ENCODE measurements around the gene CXCR4.
"Not testable (repeated sequence)": the region's sequence is repeated elsewhere in the genome, so short reads cannot be mapped to it uniquely, and the experiment has no call there.

The CXCR4 gene

DNA sequence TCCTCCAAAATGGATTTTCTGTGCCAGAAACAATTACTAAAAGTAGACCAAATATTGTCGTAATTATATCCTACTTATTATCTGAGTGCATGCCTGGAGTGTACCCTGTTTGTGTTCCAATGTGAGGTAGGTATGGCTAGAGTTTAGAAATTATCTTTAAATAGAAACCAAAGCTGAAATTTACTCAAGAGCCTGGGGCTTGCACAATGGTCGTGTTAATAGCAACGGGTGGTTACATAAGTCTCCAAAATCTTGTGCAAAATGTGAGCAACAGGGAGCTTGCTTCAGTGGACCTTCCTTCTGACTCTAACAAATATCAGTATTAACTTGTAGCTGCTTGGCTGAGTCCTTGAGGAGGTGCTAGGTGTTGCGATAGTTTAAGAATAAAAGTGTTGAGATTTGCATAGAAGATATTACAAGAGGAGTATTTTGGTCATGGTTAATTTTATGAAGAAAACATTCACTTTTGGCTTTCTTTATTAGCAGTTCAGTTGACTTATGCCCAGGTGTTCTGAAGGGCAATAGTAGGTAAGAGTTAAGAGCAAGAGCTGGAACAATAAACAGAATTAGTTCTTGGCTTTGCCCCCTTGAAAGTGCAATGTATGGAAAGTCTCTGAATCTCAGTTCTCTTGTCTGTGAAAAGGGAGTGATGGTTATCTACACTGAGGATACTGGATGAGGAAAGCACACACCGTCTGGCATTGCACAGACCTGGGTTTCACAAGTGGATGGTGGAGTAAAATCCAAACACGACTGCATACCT is 4.6 kb downstream of the CXCR4 start:
- DNase-seq, result no peak

DNA sequence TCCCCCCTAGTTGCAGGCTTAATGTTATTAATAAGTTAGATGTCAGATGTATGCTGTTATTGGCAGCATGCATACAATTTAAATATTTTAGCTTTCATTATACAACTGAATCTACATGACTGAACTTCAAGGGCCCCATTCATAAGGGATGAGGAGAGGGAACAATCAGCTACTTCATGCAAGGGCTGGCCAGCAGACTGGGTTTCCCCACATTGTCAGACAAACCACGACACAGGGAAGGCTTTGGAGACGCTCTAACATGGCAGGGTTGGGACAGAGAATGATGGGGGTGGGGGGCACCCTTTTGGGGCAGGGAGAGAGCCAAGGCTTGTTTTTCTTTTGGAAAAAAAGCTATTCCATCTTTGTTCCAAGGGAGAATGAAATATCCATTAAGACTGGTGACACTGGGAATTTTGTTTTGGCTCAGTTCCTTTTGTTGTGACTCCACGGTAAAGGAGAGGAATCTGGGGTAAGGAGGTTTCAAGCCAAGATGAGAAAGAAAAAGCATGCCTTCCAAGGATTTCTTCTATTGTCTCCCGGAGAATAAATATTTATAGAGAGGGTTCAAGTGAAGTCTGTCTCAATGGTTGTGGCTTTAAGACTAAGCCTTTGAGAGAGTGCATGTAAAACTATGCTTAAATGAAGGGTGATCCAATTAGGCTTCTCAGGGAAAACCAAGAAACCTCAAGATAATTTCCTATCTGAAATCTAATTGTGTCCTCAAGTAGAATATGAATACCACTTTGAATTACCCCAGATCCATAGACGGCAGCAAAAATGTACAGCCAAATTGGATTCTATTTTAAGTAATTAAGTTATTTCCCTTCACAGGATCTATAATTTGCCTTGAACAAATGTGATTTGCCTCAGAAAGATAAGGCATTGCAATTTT is 5.4 kb downstream of the CXCR4 start:
- DNase-seq, result no peak

DNA sequence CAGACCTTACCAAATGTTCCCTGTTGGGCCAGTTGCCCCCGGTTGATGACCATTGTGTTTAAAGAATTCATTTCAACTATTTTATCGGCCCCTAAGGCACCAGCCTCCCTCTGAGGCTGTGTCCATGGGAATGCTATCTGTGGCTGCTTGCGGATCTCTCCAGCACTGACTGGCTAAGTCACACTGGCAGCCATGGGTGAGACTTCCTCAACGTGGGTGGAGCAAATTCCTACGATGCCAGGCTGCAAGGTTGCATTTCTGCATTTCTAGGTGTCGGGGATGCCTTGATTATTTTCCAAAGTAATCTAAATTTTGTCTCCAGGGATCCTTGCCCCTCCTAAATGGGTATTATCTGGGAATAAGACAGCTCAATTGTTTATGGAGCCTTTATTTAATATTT is 6.2 kb downstream of the CXCR4 start:
- no peak for DNase-seq

DNA sequence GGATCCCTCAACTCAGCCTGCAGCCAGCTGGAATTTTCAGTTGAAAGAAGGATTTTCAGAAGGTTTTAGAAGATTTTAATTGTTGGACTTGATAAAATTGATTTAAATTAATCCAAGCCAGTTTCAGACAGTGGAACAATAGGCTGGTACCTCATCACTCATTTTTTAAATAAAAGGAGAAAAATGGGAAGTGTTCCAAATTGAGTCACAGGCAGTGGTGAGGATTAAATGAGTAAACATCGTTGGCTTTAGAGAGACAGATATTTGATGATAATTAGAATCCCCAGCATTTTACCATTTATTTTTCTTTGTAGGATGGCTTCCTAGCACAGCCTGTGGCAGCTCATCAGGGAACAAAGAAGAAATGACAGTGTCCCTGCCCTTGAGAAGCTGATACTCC is 7.4 kb downstream of the CXCR4 start:
- DNase-seq, result no peak

DNA sequence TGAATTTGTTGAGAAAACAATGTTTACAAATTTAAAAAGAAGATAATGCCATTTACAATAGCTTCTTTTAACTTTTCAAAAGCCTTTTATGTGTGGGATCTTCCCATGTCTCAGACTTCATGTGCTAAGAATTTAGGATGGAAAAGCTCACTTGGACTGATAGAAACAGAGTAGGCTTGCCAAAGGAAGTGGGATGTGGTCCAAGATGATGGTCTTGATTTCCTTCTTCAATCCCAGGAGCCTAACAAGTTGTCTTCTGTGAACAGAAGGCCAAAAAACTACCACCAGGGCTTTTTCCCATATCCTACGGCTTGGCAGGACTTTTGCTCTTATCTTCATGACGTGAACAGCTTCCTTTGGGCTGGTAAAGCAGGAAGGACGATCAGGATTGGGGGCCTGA is 9.5 kb downstream of the CXCR4 start:
- no peak for DNase-seq

DNA sequence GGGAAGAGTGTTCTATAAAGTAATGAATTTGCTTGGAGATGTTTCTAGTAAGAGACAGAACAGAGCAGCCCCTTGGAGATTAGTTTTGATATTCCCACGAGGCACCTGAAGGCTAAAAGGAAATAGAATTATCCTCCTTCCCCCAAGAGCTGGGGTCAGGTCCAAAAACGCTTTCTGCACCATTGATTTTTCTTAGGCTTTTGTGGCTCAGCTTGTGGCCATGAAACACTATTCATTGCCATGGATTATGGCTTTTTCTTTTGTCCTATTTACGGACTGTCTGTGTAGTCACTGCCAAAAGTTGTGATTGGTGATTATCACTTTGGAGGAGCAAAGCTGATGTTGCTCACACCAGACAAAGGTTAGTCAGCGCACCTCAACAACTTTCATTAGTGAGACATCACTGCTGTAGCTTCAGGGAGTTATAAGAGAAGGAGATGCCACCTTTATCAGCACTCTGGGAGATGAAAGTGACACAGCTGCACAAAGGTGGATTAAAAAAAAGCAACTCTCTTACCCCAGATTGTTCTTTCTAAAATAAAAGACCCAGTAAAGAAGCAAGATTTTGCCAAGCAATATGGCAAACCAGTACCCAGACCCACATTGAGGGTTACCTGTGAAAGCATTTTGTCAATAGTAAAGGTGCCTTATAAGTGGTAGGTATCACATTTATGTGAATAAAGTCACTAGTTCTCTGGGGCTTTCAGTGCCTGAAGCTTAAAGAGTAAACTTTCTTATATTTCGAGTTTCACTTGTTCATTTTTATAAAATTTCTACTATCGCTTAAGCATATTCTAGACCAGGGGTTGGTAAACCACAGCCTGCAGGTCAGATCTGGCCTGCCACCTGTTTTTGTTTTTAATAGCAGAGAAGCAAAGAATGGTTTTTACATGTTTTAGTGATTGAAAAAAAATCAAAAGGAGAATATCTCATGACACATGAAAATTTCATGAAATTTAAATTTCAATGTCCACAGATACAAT is 10.6 kb downstream of the CXCR4 start:
- no peak for DNase-seq

DNA sequence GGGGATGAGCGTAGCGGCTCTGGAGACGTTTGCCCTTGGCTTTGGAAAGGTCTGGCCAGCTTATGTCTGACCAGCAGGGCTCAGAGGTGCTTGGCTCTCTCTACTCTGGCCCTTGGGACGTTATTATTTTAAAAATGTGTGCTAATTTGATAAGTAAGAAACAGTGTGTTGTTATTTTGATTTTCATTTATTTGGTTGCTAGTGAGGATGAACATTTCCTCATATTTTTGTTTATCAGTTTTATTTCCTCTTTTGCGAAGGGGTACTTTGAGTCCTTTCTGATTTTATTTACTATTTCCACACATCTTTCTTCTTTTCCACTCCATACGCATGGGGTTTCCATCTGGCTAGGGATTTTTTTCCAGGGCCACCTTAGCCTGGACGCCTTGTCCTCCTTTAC is 11.4 kb downstream of the CXCR4 start:
- DNase-seq, result no peak

DNA sequence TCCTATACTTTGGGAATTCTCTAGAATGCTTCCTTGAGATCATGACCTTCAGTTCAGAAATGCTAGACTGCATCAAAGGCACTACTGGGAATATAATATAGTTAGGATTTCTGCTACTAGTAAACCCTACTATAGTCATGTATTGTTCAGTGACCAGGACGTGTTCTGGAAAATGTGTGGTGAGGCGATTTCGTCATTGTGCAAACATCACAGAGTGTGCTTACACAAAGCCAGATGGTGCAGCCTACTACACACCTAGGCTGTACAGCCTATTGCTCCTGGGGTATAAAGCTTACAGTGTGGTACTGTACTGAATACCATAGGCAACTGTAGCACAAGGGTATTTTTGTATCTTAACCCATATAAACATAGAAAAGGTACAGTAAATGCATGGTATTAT is 13.0 kb downstream of the CXCR4 start:
- no peak for DNase-seq

DNA sequence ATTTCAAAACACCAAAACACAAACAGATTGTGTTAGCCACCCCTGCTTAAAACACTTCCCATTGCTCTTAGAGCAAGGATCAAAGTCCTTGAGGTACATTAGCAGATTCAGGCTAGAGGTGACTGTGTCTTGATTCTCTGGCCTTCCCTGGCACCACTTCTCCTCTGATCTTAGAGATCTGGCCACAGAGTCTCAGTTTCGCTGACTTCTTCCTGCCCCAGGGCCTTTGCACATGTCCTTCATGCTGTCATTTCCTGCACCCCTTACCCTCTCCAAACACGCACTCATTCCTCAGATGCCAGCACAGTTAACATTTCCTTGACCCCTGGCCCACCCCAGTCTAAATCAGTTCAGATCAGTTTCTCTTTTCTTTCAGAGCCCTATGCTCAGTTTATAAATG is 16.9 kb downstream of the CXCR4 start:
- no peak for DNase-seq

DNA sequence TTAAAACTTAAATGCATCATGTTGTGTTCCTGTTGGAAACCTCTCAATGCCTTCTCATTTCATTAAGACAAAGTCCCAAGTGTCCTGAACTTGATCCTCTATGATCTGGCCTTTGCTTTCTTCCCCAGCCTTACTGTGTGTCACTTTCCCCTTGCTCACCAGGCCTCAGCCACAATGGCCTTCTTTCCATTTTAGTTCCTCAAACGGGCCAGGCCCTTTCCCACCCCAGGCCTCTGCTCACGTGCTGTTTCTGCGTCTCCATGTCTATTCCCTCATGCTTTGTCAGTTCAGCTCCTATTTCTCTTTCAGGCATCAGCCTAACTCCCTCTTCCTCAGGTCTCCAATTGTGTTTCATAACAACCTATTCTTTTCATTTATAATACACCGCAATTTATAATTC is 19.5 kb downstream of the CXCR4 start:
- no peak for DNase-seq

DNA sequence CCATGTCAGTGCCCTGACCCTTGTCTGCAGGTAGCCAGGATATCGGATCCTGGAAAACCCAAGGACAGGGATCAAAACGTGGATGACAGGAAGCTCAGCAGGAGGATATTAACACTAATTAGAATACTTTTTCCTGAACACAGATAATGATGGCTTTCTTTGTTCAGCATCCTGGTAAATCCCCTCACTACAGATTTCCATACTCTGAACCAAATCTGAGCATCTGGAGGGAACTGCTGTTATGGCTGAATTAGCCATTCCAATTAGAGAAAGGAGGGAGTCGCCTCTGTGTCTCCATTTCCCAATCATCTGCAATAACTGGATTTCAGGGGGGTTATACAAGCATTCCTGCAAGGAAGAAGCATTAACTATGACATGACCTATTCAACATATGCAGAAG is 24.4 kb downstream of the CXCR4 start:
- no peak for DNase-seq

DNA sequence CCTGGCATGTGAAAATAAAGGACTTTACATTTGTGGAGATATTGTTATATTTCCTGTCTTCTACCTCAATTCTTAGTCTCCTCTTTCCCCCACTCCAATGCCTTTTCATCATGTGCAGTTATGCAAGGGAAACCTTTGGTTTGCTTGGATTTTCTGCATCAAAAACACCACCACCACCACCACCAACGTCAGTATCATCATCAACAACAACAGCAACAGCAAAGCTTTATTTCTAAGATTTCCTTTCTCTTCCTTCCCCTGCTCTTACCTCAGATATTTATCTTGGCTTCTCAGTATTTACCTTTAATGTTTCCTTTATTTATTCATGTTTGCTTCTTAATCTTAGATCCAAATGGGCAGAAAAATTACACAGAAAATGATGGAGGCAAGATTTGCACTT is 26.1 kb downstream of the CXCR4 start:
- DNase-seq, result no peak

DNA sequence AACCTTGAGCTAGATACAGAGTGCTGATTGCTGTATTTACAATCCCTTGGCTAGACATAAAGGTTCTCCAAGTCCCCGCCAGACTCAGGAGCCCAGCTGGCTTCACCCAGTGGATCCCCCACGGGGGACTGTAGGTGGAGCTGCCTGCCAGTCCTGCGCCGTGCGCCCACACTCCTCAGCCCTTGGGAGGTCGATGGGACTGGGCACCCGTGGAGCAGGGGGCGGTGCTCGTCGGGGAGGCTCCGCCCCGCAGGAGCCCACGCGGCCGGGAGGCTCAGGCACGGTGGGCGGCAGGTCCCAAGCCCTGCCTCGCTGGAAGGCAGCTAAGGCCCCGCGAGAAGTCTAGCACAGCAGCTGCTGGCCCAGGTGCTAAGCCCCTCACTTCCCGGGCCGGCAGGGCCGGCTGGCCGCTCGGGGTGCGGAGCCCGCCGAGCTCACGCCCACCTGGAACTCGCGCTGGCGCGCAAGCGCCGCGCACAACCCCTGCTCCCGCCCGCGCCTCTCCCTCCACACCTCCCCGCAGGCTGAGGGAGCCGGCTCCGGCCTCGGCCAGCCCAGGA is 30.0 kb downstream of the CXCR4 start:
- not testable (repeated sequence) for DNase-seq

DNA sequence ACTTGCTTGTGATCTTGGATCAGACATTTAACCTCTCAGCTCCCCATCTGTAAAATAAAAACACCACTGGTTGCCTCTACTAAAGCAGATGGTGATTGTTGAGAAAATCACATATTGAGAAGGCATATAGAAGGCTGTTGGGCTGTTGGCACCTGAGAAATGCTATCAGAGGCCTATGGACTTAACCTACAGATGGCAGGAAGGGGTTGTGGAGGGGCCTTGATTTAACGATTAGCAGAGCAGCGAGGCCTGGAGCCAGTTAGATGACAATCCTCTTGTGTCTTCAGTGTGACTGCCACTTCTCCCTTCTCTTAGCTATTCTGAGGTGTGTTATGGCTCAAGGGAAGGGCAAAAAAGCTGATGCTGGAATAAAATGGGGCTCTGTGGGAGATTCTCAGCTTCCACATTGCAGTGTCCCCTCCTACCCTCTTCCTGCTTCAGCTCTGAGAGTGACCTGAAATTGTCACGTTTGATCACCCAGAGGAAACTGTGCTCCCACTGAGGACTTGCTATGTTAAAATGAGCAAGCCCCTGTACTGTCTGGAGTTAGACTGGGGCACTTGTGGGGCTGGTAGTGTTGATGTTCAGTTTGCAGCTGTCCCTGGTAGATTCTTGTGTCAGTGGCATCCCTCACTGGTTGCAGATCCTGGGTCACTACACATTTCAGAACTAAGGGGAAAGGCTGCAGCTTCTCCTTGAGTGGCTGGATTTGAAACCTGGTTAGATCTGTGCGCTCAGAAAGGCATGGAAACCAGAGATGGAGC is 31.5 kb downstream of the CXCR4 start:
- no peak for DNase-seq

DNA sequence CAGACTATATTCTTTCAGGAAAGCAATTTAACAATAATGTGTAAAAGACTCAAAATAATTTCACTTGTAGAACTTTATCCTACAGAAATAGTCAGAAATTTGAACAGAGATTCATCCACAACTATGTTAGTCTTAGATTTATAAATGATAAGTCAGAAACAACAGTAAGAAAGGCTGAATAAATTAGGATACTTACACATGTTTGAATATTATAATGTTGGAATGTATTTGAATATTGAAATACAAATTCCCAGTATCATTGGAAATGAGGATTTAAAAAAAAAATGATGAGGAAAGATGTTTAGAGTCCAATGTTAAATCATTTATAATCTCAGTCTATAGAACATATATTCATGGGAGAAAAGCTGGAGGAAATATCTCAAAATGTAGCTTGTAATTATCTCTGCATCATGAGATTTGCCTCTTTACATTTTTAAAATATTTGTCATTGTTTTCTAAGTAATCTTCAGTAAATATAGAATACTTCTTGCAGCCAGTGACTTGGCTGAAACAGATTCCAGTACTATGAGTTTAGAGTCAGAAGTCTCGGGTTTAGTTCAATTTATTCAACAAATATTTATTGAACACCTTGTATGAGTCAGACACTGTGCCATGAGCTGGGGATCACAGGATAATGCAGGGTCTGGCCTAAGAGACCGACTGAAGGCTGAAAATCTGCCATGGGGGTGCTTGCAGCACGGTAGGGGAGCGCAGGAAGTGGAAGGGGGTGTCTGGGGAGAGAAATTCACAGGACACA is 32.3 kb downstream of the CXCR4 start:
- no peak for DNase-seq

DNA sequence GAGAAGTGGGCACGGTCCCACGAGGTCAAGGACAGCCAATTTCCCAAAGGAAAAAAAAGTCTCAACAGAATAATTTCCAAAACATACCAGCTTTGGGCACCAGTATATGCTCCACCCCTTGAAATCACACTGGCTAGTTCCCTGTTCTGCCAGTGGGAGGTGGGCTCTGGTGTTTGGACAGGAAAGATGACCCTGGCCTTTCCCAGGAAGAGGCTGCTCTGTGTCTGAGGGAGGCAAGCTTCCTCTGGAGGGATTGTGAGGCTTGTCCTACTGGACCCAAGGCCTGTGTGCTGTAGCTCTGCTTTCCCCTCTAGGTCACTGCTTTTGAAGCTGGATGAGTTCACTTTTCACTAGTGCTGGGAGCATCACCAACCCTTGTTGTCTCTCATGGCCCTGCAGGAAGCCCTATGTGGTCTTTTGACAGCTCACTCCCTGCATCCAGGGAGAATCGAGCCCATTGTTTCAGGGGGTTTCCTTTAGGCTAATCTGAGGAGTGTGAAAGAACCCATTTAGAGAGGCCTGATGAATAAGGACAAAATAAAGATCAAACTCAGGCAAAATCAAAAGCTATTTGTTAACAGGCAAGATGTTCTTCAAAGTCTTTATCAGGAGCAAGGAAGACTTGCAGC is 36.3 kb downstream of the CXCR4 start:
- no peak for DNase-seq

DNA sequence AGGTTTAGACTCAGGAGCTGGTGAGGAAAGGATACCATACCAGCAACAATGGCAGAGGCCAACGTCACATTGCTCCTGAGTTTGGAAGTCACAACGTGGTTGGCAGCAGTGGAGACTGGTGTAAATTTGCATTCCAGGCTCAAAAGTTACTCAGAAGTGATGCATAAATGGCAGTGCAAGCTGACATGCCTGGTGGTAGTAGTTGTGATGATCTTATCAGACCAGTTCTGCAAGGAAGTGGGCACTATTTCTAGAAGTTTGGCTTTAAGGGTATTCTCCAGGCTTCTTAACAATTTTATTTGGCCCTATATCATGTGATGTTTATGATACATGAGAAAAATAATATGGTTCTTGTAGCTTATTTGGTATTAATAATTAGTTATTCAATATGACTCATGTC is 37.8 kb downstream of the CXCR4 start:
- DNase-seq, result no peak

DNA sequence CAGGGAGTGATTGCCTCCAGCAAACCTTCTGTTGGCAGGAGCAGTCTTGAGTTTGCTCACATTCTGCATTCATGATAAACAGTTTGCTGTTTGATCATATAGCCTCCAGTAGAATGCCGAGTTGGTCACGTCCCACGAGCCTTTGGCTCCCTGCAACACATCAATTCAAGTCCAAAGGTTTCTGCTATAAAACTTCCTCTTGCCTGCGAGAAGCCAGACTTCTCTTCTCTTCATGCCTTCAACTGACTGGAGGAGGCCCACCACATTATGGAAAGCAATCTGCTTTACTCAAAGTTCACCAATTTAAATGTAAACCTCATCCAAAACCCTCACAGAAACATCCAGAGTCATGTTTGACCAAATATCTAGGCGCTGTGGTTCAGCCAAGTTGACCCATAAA is 40.8 kb downstream of the CXCR4 start:
- no peak for DNase-seq

DNA sequence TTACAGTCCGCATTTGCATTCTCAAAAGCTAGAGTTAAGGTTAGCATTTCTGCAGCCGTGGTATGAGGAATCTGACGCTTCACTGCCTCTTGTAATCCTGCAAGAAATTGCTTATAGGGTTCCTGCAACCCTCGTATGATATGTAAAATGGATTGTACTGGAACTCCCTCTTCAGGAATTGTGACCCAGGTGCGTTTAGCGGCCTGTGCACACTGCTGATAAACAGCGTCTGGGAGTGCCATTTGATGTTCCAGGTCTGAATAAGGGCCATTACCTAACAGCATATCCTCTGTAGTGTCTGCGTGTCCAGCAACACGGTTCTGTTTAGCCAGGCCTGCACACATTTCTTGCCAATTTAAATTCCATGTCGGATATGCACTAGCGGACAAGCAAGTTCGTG is 42.5 kb downstream of the CXCR4 start:
- no peak for DNase-seq

DNA sequence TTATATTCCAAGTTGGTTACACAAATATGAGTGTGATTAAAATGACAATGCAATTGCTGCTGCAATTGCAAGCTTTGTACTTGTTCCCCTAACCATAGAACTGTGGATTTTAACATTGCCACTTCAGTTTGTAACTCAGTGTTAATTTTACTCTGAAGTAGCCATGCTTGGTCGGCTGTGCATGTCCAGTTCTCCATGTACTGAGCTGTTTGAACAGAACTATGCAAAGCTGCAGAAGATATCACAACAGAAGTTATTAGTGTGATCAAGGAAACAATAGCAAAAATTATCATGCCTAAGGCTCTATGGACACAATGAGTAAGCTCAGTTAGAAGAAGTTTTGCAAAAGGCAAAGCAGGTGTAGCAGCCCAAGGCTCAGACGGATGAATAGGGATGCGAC is 45.3 kb downstream of the CXCR4 start:
- no peak for DNase-seq

DNA sequence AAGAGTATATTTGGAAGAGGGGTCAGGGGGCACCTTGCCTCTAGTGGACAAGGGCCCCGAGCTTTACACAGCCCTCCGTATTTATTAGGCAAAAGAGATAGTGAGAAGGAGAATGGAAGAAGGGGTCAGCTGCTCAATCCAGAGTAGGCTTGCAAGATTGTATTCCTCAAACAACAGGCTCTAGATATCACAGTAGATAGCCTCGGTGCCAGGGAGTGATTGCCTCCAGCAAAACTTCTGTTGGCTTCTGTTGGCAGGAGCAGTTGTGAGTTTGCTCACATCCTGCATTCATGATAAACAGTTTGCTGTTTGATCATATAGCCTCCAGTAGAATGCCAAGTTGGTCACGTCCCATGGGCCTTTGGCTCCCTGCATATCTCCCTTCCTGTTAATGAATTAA is 46.1 kb downstream of the CXCR4 start:
- not testable (repeated sequence) for DNase-seq
